ENCODE measurements around the gene PABPN1L. TPM values are rescaled to one million over a fixed set of nuclear protein-coding genes. Genes with fewer than 3 reads are reported as not detected.

Gene PABPN1L
- total and polyA plus RNA-seq, 2 experiments from 2014 or later, result not detected

DNA sequence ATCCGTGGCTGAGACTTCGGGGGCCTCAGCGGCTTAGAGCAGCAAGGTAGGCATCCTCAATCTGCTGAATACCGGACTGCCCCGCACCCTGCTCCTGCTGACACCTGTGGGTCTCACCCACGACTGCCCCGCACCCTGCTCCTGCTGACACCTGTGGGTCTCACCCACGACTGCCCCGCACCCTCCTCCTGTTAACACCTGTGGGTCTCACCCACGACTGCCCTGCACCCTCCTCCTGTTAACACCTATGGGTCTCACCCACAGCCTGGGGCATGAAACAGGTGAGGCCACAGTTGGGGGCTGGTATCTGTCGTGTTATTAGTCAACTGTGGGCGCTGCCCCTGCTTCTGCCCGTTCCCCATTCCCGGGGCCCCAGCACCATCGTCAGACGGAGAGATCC, 36.3 kb upstream of the PABPN1L start:
- H3K36me3 Mint-ChIP-seq (ENCODE audit: low read depth), result no peaks in the 10 kb centered on the region
- Histone ChIP-seq H3K4me2 (no peak overlapping the region), H3K27ac (ENCODE audit: low read depth) (no peak overlapping the region), H3K79me2 (replicated peaks; ENCODE audit: insufficient read depth) (no peaks in the 10 kb centered on the region), H3K27me3 (ENCODE audit: insufficient read depth) (no peaks in the 10 kb centered on the region), H3K36me3 (ENCODE audit: insufficient read depth) (no peaks in the 10 kb centered on the region), H3F3A (replicated peaks; ENCODE audit: low read depth) (no peaks in the 10 kb centered on the region), H2AFZ (no peak overlapping the region), H4K20me1 (replicated peaks; ENCODE audit: insufficient read depth) (no peaks in the 10 kb centered on the region), H3K9me2 (ENCODE audit: insufficient read depth) (no peaks in the 10 kb centered on the region), H3K4me3 (no peak overlapping the region), H3K4me1 (ENCODE audit: insufficient read depth) (no peaks in the 10 kb centered on the region)
- peak overlapping the region; percentile 31; the same call in 1 of the 2 replicates for H3K27ac Mint-ChIP-seq
- peaks cover 5% of the 10 kb centered on the region for H3K27me3 Mint-ChIP-seq (ENCODE audit: insufficient read depth, low read depth, poor library complexity)
- DNase-seq (ENCODE audit: low spot score) (no peak), ATAC-seq (no peak)
- H3K4me3 Mint-ChIP-seq, result no peak overlapping the region
- TF ChIP-seq POLR2AphosphoS5 (IDR thresholded peaks at IDR 0.05; ENCODE audit: low read depth) (no peak), STAT1 (IDR thresholded peaks at IDR 0.05; ENCODE audit: unreplicated experiment) (no peak), NANOG (IDR thresholded peaks at IDR 0.05; ENCODE audit: borderline replicate concordance) (no peak), JUNB (IDR thresholded peaks at IDR 0.05; ENCODE audit: unreplicated experiment) (no peak), ZNF331 (CRISPR knock-in tag; IDR thresholded peaks at IDR 0.05; ENCODE audit: low read depth) (no peak), CREB1 (CRISPR knock-in tag; IDR thresholded peaks at IDR 0.05; ENCODE audit: low read depth) (no peak), EZH2phosphoT487 (IDR thresholded peaks at IDR 0.05; ENCODE audit: unreplicated experiment) (no peak)
- TF ChIP-seq, protein P1, sequence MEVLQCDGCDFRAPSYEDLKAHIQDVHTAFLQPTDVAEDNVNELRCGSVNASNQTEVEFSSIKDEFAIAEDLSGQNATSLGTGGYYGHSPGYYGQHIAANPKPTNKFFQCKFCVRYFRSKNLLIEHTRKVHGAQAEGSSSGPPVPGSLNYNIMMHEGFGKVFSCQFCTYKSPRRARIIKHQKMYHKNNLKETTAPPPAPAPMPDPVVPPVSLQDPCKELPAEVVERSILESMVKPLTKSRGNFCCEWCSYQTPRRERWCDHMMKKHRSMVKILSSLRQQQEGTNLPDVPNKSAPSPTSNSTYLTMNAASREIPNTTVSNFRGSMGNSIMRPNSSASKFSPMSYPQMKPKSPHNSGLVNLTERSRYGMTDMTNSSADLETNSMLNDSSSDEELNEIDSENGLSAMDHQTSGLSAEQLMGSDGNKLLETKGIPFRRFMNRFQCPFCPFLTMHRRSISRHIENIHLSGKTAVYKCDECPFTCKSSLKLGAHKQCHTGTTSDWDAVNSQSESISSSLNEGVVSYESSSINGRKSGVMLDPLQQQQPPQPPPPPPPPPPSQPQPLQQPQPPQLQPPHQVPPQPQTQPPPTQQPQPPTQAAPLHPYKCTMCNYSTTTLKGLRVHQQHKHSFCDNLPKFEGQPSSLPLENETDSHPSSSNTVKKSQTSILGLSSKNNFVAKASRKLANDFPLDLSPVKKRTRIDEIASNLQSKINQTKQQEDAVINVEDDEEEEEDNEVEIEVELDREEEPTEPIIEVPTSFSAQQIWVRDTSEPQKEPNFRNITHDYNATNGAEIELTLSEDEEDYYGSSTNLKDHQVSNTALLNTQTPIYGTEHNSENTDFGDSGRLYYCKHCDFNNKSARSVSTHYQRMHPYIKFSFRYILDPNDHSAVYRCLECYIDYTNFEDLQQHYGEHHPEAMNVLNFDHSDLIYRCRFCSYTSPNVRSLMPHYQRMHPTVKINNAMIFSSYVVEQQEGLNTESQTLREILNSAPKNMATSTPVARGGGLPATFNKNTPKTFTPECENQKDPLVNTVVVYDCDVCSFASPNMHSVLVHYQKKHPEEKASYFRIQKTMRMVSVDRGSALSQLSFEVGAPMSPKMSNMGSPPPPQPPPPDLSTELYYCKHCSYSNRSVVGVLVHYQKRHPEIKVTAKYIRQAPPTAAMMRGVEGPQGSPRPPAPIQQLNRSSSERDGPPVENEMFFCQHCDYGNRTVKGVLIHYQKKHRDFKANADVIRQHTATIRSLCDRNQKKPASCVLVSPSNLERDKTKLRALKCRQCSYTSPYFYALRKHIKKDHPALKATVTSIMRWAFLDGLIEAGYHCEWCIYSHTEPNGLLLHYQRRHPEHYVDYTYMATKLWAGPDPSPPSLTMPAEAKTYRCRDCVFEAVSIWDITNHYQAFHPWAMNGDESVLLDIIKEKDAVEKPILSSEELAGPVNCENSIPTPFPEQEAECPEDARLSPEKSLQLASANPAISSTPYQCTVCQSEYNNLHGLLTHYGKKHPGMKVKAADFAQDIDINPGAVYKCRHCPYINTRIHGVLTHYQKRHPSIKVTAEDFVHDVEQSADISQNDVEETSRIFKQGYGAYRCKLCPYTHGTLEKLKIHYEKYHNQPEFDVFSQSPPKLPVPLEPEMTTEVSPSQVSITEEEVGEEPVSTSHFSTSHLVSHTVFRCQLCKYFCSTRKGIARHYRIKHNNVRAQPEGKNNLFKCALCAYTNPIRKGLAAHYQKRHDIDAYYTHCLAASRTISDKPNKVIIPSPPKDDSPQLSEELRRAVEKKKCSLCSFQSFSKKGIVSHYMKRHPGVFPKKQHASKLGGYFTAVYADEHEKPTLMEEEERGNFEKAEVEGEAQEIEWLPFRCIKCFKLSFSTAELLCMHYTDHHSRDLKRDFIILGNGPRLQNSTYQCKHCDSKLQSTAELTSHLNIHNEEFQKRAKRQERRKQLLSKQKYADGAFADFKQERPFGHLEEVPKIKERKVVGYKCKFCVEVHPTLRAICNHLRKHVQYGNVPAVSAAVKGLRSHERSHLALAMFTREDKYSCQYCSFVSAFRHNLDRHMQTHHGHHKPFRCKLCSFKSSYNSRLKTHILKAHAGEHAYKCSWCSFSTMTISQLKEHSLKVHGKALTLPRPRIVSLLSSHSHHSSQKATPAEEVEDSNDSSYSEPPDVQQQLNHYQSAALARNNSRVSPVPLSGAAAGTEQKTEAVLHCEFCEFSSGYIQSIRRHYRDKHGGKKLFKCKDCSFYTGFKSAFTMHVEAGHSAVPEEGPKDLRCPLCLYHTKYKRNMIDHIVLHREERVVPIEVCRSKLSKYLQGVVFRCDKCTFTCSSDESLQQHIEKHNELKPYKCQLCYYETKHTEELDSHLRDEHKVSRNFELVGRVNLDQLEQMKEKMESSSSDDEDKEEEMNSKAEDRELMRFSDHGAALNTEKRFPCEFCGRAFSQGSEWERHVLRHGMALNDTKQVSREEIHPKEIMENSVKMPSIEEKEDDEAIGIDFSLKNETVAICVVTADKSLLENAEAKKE (CRISPR knock-in tag; IDR thresholded peaks at IDR 0.05), result no peak
- TF ChIP-seq, protein P2, sequence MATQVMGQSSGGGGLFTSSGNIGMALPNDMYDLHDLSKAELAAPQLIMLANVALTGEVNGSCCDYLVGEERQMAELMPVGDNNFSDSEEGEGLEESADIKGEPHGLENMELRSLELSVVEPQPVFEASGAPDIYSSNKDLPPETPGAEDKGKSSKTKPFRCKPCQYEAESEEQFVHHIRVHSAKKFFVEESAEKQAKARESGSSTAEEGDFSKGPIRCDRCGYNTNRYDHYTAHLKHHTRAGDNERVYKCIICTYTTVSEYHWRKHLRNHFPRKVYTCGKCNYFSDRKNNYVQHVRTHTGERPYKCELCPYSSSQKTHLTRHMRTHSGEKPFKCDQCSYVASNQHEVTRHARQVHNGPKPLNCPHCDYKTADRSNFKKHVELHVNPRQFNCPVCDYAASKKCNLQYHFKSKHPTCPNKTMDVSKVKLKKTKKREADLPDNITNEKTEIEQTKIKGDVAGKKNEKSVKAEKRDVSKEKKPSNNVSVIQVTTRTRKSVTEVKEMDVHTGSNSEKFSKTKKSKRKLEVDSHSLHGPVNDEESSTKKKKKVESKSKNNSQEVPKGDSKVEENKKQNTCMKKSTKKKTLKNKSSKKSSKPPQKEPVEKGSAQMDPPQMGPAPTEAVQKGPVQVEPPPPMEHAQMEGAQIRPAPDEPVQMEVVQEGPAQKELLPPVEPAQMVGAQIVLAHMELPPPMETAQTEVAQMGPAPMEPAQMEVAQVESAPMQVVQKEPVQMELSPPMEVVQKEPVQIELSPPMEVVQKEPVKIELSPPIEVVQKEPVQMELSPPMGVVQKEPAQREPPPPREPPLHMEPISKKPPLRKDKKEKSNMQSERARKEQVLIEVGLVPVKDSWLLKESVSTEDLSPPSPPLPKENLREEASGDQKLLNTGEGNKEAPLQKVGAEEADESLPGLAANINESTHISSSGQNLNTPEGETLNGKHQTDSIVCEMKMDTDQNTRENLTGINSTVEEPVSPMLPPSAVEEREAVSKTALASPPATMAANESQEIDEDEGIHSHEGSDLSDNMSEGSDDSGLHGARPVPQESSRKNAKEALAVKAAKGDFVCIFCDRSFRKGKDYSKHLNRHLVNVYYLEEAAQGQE (IDR thresholded peaks at IDR 0.05; ENCODE audit: unreplicated experiment), result no peak
- TF ChIP-seq, protein P3, sequence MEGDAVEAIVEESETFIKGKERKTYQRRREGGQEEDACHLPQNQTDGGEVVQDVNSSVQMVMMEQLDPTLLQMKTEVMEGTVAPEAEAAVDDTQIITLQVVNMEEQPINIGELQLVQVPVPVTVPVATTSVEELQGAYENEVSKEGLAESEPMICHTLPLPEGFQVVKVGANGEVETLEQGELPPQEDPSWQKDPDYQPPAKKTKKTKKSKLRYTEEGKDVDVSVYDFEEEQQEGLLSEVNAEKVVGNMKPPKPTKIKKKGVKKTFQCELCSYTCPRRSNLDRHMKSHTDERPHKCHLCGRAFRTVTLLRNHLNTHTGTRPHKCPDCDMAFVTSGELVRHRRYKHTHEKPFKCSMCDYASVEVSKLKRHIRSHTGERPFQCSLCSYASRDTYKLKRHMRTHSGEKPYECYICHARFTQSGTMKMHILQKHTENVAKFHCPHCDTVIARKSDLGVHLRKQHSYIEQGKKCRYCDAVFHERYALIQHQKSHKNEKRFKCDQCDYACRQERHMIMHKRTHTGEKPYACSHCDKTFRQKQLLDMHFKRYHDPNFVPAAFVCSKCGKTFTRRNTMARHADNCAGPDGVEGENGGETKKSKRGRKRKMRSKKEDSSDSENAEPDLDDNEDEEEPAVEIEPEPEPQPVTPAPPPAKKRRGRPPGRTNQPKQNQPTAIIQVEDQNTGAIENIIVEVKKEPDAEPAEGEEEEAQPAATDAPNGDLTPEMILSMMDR (conservative IDR thresholded peaks at IDR 0.05; ENCODE audit: low read depth in 2 of 2), result no peak
- no peaks in the 10 kb centered on the region for H3K9me3 Mint-ChIP-seq
- peaks cover 9% of the 10 kb centered on the region; the same call in 2 of the 3 replicates for H3K4me1 Mint-ChIP-seq

Data from GM23338 (cell line).